Measurements from ENCODE around the gene B9D2.

DNA sequence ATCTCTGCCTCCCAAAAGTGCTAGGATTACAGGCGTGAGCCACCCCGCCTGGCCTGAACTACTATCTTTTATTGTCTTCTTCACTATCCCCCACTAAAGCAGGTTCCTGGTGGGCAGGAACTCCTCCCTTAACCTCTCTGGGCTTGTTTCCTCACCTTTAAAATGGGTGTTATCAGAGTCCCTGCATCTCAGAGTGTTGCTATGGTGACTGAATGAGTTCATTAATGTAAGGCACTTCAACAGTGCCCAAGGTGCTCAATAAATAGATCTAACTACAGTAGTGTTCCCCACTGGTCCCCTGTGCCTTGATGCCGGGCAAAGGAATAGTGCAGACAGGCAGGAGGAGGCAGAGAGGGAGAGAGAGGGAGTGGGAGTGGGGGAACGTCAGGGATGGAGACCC lies 33.5 kb downstream of the B9D2 start:
- no peak for TF ChIP-seq EZH2 (IDR thresholded peaks at IDR 0.05; ENCODE audit: borderline replicate concordance, low read length)
- TF ChIP-seq, protein P1, sequence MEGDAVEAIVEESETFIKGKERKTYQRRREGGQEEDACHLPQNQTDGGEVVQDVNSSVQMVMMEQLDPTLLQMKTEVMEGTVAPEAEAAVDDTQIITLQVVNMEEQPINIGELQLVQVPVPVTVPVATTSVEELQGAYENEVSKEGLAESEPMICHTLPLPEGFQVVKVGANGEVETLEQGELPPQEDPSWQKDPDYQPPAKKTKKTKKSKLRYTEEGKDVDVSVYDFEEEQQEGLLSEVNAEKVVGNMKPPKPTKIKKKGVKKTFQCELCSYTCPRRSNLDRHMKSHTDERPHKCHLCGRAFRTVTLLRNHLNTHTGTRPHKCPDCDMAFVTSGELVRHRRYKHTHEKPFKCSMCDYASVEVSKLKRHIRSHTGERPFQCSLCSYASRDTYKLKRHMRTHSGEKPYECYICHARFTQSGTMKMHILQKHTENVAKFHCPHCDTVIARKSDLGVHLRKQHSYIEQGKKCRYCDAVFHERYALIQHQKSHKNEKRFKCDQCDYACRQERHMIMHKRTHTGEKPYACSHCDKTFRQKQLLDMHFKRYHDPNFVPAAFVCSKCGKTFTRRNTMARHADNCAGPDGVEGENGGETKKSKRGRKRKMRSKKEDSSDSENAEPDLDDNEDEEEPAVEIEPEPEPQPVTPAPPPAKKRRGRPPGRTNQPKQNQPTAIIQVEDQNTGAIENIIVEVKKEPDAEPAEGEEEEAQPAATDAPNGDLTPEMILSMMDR (conservative IDR thresholded peaks at IDR 0.05 in 1 of 2, IDR thresholded peaks at IDR 0.05 in 1 of 2; ENCODE audit: extremely low read depth in 1 of 2, insufficient read depth in 1 of 2, low read depth in 1 of 2, low read length in 2 of 2): no peak

All from mammary epithelial cell (primary cell).